Fibroblast of upper back skin (primary cell): Measurements from ENCODE around the gene ZNF502.

Experiments used
- DNase-seq: peaks from one replicate; pipeline ENCODE4 v3.0.0-alpha.2; 2013

Gene ZNF502

GRCh38 chr3:44771424-44772098 is 59.1 kb downstream of the ZNF502 start:
- no peak for DNase-seq

- no peak for DNase-seq
These were observed 59.6 kb downstream of the ZNF502 start for GRCh38 chr3:44772099-44772442.
